ENCODE data around the gene NFIC. TPM values are rescaled to one million over a fixed set of nuclear protein-coding genes. Genes with fewer than 3 reads are reported as not detected.

Gene NFIC
- 30.3 to 71.0 TPM (median 68.9 TPM) in 5 replicates for total RNA-seq (2022; extraction: Qiagen RNA extraction)

DNA sequence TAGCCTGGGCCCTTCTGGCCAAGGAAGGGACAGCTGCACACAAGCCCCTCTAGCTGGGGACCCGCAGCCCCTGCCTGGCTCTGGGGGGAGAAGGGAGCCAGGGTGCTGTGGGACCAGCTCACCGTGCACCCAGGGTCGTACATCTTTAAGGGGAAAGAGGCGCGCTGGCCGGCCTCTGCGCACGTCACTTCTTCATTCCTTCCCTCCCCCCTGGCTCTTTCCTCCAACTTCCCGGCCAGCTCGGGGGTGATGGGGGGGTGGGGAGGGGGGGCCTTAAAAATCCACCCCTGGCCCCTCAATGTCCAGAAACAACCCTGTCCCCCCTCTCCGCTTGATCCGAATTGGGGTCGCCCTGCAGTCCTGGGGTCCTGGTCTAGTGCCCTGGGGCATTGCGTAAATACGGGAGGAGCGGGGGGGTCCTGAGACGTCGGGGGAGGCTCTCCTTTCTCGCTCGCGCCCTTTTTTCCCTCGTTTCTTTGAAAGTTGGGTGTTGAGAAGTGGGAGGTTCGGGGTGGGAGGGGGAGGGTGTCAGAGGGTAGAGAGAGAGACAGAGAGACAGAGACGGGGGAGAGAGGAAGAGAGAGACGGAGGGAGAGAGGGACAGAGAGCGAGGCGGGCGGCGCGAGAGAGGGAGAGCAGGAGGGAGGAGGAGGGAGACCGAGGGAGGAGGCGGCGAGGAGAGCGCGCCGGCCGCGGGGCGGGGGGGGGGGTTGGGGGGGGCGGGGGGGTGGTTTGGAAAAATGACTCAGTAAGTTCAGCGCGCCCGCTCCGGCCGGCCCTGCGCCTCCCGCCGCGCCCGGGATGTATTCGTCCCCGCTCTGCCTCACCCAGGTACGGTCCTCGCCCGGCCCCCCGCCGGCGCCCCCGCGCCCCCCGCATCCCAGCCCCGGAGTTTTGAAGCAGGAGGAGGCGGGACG is at the start of gene NFIC:
Gene NFIC (plus strand): TSS at position 748 of the 917 bp plus-strand sequence. CDS start 54 bp downstream, at position 802.

DNA sequence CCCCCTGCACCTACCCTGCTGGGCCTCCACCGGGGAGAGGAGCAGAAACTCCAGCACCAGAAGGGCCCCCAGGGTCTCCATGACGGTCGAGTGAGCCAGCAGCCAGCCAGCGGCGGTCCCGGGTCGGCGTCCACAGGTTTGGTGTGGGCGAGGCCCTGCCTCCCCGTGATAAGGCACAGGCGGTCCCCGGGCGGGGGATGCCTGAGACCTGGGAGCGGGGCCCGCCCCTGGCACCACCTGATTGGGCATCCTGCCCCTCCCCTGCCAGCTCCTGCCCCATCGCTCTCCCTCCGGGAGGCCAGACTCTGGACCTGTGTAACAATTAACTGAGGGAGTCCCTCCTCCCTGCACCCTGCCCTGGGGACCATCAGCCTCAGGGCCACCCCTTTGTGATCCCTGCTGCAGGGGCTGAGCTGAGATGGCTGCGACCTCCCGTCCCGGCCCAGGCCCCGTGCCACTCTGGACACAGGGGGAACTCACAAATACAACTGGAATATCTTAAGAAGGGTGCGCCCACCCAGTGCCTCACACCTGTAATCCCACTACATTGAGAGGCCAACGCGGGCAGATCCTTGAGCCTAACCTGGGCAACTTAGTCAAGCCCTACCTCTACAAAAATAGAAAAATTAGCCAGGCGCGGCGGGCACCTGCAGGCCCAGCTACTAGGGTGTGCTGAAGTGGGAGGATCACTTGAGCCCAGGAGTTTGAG is 114.2 kb downstream of the NFIC start, which contains the start of gene SMIM24:
Gene SMIM24 (minus strand): TSS at position 143 of the 709 bp plus-strand sequence. CDS start 62 bp downstream, at position 81.

DNA sequence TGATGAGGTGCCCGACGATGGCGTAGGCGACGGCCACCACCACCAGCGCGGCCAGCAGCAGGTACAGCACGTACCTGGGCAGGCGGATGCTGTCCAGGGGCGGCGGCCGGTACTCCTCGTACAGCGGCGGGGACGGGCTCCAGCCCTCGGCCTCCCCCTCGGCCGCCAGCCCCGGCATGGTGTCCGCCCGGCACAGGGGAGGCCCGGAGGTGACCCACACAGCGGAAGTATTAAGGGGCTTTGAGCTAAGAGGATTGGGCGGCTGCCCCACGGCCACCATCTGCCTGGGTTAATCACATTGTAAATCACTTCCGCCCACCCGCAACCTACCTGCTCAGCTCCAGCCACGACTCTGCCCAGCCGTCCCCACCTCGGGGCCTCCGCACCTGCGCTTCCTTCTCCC is 116.8 kb downstream of the NFIC start, which contains the start of gene SMIM44:
Gene SMIM44 (minus strand): TSS at position 216 of the 403 bp plus-strand sequence. CDS start 38 bp downstream, at position 178.

DNA sequence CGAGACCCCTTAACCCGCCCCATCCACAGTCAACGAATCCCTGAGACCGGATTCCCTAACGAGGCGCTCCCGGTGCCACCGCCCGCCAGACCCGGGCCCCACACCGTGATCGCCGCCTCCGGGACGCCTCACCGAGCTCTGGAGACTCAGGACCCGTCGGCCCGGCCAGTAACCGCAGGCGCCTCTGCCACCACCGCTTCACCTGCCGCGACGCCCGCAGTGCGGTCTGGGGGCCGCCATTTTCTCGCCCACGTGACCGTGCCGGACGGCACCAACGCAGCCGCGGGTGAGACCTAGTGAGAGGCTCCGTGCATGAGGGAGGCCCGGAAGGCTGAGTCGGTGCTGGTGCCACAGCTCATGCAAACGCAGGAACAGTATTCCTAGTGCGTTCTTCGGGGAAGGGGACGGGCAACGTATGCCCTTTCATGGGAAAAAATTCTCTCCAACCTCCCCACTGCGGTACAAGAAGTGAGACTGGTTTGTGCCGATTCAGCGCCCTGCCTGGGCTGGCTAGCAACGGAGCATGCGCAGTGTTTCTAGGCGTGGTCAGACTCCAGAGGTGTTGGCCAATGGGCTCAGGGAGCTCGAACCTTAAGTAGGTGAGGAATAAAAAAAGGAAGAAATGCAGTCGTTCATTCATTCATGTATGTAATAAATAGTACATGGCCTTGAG is 134.2 kb downstream of the NFIC start, which contains the start of gene DOHH:
Gene DOHH (minus strand): TSS at position 246 of the 673 bp plus-strand sequence. CDS start 3,860 bp downstream, outside the sequence.

DNA sequence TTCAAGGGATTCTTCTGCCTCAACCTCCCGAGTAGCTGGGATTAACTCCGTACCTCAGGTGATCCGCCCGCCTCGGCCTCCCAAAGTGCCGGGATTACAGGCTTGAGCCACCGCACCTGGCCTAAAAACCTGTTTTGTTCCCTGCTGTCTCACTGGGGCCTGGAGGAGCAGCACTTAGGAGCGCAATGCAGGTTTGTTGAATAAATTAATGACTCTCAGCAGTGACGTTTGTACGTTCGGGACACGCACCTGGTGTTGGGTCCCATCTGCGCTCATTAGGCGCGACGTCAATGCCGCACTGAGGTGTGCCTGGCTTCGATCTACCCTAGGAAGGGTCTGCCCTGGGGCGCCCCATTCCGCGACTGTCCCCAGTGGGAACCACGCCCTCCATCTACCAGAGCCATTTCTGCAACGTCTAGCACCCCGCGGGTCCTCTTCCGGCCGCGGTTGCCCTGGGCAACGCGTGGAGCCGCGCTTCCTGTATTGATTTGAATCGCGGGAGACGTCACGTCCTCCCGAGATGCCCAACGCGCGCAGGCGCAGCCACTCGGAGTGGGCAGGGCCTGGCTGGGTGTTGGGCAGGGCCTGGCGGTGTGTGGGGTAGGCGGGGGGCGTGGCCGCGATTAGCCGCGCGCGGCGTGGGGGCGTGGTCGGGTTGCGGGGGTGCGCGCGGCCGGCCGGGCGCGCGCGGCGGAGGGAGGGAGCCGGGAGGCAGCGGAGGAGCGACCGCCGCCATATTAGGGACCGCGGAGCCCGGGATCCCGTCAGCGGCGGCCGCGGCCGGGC is 139.4 kb downstream of the NFIC start, which contains the start of gene FZR1:
Gene FZR1 (plus strand): TSS at position 714 of the 786 bp plus-strand sequence. CDS start 16,679 bp downstream, outside the sequence.

Other genes starting within 250 kb of the NFIC start
- 0.04 to 0.09 TPM (median 0.08 TPM) in 5 replicates for gene GNA15, start 230.6 kb upstream of the NFIC start, total RNA-seq (2022; extraction: Qiagen RNA extraction)
- 0.08 to 0.29 TPM (median 0.15 TPM) in 5 replicates for gene S1PR4, start 187.8 kb upstream of the NFIC start, total RNA-seq (2022; extraction: Qiagen RNA extraction)
- gene NCLN, start 180.7 kb upstream of the NFIC start, total RNA-seq (2022; extraction: Qiagen RNA extraction), result 56.5 to 80.3 TPM (median 74.8 TPM) in 5 replicates
- 0.30 to 0.52 TPM (median 0.40 TPM) in 5 replicates for gene CELF5, start 141.9 kb upstream of the NFIC start, total RNA-seq (2022; extraction: Qiagen RNA extraction)
- gene SMIM24, start 113.9 kb downstream of the NFIC start, total RNA-seq (2022; extraction: Qiagen RNA extraction), result 0.32 to 1.3 TPM (median 1.1 TPM) in 5 replicates
- gene SMIM44, start 116.9 kb downstream of the NFIC start, total RNA-seq (2022; extraction: Qiagen RNA extraction), result not detected in 5 replicates
- gene DOHH, start 134.1 kb downstream of the NFIC start, total RNA-seq (2022; extraction: Qiagen RNA extraction), result 12.1 to 17.6 TPM (median 15.8 TPM) in 5 replicates
- 21.5 to 37.2 TPM (median 34.3 TPM) in 5 replicates for gene FZR1, start 139.7 kb downstream of the NFIC start, total RNA-seq (2022; extraction: Qiagen RNA extraction)
- gene TEKTIP1, start 172.6 kb downstream of the NFIC start, total RNA-seq (2022; extraction: Qiagen RNA extraction), result not detected in 5 replicates
- 102 to 148 TPM (median 139 TPM) in 5 replicates for gene MFSD12, start 191.0 kb downstream of the NFIC start, total RNA-seq (2022; extraction: Qiagen RNA extraction)
- 35.1 to 62.3 TPM (median 55.6 TPM) in 5 replicates for gene HMG20B, start 206.4 kb downstream of the NFIC start, total RNA-seq (2022; extraction: Qiagen RNA extraction)
- gene GIPC3, start 218.9 kb downstream of the NFIC start, total RNA-seq (2022; extraction: Qiagen RNA extraction), result 0.25 to 0.41 TPM (median 0.27 TPM) in 5 replicates
- gene TBXA2R, start 240.3 kb downstream of the NFIC start, total RNA-seq (2022; extraction: Qiagen RNA extraction), result 1.1 to 1.9 TPM (median 1.2 TPM) in 5 replicates